Fibroblast of gingiva (primary cell): ENCODE measurements around the gene GAD2.

Experiments
- DNase-seq: peaks from one replicate; pipeline ENCODE4 v3.0.0-alpha.2; 2011; ENCODE audit warnings: low read depth

GAD2 gene

GRCh38 chr10:26222563-26222962, 6.0 kb downstream of the GAD2 start:
- no peak for DNase-seq

GRCh38 chr10:26225322-26225721, 8.7 kb downstream of the GAD2 start:
- no peak for DNase-seq

- no peak for DNase-seq
Measured at GRCh38 chr10:26227786-26228185, 11.2 kb downstream of the GAD2 start.

DNA sequence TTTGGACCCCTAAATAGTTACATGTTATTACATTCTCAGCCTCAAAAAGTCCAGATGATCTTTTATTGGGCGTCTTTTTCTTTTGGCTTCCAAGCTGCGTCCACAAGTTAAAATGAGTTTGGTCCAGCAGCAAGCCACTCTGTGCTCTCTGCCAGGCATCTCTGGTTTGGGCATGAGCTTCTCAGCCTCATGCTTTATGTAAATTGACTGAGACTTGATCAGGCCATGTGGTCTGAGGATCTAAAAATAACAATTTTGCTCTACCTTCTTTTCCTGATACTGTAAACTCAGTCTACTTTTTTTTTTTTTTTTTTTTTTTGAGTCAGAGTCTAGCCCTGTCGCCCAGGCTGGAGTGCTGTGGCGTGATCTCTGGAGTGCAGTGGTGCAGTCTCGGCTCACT, 15.6 kb downstream of the GAD2 start:
- no peak for DNase-seq

DNA sequence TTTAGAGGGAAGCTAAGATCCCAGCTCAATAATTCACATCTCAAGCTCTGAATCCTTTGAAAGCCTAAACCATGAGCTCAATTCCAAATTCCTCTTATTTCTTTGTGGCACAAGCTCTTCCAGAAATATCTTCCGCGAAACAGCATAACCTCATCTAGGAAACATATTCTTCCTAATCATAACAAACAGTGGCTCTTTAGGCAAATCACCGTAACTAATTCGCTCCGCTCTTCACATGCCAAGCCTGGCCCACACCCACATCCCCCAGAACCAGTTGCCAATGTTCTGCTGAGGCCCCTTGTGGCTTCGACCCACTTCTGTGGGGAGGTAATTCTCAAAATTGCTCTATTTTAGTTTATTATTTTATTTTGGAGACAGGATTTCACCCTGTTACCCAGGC, 19.2 kb downstream of the GAD2 start:
- DNase-seq, result no peak

- DNase-seq, result no peak
Measured at GRCh38 chr10:26238378-26238777, 21.8 kb downstream of the GAD2 start.

DNA sequence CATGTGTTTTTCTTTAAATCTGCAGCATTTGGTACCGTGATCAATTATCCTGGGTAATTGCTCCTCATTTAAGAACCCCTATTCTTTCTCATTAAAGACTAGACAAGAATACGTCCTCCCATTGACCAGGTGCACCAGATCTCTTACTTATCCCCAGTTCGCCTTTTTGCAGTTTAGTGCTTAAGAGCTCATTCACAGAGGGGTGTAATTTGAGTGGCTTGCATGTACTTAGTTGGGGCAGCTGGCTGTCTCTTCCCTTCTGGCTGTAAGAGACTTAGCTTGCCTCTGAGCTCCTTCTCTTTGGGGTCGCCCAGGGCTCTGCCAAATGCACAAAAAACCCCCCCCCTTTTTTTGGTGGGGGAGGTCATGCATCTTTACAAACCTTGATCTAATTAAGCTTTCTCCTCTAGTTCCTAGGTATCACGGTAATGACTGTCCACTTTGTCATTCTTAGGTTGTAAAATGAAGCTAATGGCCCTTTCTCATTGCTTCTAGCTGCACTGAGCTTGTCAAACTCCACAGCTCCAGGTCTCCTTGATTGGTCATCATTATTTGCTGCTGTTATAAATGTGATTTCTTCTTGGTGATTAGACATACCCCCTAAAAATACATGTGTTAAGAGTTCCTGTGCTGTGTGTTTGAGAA, 26.3 kb downstream of the GAD2 start:
- DNase-seq, result no peak

GRCh38 chr10:26243351-26243720, 26.8 kb downstream of the GAD2 start:
- DNase-seq, result no peak

GRCh38 chr10:26249681-26250080, 33.1 kb downstream of the GAD2 start:
- no peak for DNase-seq

- no peak for DNase-seq
Measured at GRCh38 chr10:26251925-26252324, 35.4 kb downstream of the GAD2 start.

GRCh38 chr10:26254616-26255015, 38.0 kb downstream of the GAD2 start:
- DNase-seq, result no peak

GRCh38 chr10:26259341-26259740, 42.8 kb downstream of the GAD2 start:
- no peak for DNase-seq

GRCh38 chr10:26269754-26270153, 53.2 kb downstream of the GAD2 start:
- no peak for DNase-seq

GRCh38 chr10:26274391-26274790, 57.8 kb downstream of the GAD2 start:
- DNase-seq, result no peak

DNA sequence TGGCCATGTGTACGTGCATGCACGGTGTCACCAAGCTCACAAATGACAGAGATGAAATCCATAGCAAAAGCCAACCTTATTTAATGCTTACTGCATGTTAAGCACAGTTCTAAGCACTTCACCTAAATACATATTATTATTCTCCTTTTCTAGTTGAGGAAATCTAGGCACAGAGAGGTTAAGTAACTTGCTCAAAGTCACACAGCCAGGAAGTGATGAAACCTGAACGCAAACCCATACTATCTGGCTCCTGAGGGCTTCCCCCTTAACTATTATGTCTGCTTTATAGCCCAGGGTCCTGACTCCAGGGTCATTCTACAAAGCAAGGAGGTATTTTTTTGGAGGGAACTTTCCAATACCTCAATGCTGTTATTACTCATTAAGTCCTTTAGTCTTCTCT, 61.7 kb downstream of the GAD2 start:
- no peak for DNase-seq

DNA sequence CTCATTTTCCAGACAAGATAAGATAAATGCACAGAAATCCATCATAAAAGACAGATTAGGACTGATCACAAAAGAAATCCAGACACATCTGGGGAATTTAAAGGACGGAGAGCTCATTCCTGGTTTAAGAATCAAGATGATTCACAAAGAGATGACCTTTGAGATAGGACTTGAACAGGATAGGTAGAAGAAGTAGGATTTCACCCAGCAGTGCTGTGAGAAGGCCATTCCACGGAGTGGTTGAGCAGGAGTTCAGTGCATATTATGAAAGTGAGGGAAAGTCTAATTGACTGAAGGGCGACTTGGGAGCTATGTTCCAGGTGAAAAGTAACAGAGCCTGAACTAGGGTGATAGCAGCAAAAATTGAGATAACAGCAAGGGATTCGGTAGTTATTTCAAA, 73.7 kb downstream of the GAD2 start:
- no peak for DNase-seq

DNA sequence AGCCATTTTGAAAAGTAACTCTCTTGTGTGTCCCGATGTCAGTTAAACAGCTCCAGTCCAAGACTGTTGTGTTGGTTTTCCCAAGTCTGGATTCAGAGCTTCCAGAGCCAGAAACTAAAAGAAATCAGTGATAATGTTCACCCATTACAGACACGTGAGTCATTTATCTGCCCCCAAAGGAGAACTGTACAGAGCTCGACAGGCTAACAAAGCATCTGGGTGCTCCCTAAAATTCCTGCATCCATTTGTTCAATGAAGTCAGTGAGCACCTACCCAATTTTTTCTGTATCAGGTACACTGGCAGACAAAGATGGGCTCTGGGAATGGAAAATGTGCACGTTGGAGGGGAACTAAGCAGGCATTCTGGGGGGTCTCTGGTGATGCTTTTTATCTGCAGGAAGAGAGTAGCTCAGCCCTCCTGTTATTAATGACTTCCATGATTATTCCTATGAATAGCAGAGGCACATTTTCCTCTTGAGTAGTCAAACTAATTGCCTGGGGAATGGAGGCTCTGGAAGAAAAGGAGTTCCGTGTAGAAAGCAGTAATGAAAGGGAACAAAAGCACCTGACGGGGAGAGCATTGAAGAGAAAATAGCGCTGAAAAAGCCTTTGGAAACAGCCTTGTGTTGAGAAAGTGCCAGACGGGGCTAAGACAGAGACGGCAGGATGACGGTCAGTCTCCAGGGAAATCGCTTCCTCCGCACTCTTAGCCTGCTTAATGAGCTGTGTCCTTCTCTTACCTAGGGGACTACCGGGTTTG, 75.3 kb downstream of the GAD2 start:
- DNase-seq, result no peak

GRCh38 chr10:26296360-26296759, 79.8 kb downstream of the GAD2 start:
- DNase-seq, result no peak

DNA sequence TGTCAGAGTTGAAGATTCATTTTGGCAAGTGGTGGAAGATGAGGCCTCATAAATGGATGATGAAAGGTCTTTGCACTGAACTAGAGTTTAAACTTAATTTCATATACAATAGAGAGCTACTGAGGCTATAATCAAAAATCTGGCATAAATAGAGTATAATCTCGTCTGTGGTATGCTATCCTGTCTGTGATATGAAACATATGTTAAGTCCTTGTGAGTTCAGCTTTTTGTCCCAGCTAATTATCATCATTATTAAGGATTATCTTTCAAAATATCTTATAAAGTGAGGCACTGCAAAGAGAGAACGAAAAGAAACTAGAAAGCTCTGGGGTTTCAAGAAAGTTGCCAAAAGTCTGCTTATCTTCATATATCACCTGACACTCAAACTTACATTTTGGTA, 83.4 kb downstream of the GAD2 start:
- DNase-seq, result no peak

DNA sequence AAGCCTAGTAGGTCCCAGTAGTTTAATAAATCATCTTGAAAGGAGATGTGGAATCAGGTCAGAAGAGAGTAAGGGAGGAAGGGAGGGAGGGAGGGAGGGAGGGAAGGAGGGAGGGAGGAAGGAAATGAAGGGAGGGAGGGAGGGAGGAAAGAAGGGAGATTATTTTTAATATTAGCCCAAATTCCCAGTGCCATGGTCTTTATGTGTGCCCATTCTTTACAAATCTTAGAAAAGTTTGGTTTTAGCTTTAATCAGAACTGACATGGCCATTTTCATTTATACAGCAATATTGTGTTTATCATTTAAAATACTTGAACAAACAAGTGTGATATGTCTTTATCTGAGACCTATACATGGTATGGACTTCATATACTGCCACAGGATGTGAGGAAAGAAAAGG, 86.8 kb downstream of the GAD2 start:
- no peak for DNase-seq

GRCh38 chr10:26310361-26310760, 93.8 kb downstream of the GAD2 start:
- no peak for DNase-seq

DNA sequence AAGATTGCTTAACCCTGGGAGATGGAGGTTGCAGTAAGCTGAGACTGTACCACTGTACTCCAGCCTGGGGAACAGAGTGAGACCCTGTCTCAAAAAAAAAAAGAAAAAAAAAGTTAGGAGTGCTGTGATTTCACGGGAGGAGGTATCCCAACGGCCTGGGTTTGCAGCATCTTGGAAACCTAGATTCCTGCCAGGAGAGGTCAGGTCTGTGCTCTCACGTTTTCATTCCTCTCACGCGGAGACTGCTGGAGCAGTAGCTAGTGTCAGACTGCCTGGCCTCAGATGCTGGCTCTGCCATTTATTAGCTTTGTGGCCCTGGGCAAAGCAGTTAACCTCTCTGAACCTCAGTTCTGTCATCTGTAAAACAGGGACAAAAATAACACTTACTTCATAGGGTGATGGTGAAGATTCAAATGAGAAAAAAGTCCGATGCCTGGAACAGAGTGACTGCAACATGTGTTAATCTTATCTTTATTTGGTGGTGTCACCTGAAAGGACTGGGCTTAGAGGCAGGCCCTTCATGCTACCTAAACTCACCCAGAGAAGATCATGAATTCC, 94.9 kb downstream of the GAD2 start:
- no peak for DNase-seq

GRCh38 chr10:26314265-26315013, 97.9 kb downstream of the GAD2 start:
- no peak for DNase-seq
